HG02938 (cell line): Measurements from ENCODE around the gene DOK4.
A peak's percentile ranks its signal among the peaks of the same experiment; 100 is the strongest.
"Not testable (repeated sequence)": the region's sequence is repeated elsewhere in the genome, so short reads cannot be mapped to it uniquely, and the experiment has no call there.

Source experiments
- ATAC-seq: cut with Tn5 transposase; IDR thresholded peaks from one replicate; pipeline ENCODE4 v1.9.1; 2021; ENCODE audit warnings: mild to moderate bottlenecking, moderate library complexity; ENCODE audit not compliant: unreplicated experiment

Gene DOK4

DNA sequence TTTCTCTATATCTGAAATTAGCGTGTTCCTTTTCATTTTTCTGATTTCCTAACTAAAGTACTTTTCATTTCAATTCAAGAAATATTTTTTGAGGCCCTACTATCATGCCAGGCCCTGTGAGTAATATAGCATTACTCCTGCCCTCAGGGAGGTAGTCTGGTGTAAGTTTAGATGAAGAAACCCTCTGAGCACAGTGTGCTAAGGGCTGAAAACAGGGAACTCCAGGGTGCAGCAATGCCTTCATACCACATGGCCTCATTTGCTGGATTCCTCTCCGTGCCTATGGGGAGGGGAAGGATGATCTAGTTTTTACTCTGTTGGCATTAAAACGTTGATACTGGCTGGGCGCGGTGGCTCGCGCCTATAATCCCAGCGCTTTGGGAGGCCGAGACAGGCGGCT is 34.3 kb downstream of the DOK4 start:
- no peak for ATAC-seq

GRCh38 chr16:57447186-57447962 is 38.9 kb downstream of the DOK4 start, which contains the start of the genes CIAPIN1 and COQ9:
Gene CIAPIN1, minus strand, starts transcription at chr16:57447385. Its CDS starts 6,457 bp downstream, at chr16:57440928.
Gene COQ9, plus strand, starts transcription at chr16:57447479. Its CDS starts 27 bp downstream, at chr16:57447506.
- peak; percentile 93 for ATAC-seq

DNA sequence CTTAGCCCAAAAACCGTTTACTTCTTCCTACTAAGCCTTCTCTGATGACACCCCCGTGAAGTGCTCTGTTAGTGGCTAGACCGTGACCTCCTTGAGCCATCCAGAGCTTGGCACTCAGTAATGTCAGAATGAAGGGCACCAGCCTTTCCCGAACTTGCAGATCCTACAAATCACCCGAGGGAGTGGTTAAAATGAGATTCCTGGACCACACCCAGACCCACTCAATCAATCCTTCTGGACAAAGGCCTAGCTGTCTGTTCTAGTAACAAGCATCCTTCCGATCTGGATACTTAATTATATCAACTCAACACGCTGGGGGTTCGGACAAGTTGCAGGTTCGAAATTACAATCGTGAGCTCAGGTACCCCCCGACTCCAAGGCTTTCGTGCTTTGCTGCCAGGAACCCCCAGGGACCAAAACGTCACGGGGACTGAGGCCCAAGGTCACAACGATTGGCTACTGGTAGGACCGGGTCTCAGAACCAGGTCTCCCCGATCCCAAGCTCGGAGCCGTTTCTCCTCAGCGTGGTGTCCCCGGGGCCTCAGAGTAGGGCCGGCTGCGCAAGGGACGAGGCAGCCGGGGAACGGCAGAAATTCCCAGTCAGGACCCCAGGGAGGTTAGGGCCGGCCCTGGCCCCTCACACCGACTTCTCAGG is 39.6 kb downstream of the DOK4 start:
- ATAC-seq = peak; percentile 39

DNA sequence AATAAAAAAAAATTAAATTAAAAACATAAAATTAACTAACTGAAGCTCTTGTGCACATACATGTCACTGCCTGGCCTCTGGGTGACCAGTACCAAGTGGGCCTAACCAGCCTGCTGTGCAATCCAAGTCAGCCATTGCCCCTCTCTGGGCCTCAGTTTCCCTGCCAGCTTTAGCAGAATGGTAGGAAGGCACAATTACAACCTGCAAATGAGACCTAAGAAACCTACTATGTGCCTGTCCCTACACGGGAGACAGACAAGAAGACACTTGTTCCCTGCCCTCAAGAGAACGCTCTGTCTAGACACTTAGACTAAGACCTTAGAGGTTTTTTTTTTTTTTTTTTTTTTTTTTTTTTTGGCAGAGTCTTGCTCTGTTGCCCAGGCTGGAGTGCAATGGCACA is 40.8 kb downstream of the DOK4 start:
- ATAC-seq = no peak

GRCh38 chr16:57444711-57445110 is 41.6 kb downstream of the DOK4 start:
- ATAC-seq = no peak

- ATAC-seq = not testable (repeated sequence)
Measured at GRCh38 chr16:57440551-57440950, 45.7 kb downstream of the DOK4 start.

DNA sequence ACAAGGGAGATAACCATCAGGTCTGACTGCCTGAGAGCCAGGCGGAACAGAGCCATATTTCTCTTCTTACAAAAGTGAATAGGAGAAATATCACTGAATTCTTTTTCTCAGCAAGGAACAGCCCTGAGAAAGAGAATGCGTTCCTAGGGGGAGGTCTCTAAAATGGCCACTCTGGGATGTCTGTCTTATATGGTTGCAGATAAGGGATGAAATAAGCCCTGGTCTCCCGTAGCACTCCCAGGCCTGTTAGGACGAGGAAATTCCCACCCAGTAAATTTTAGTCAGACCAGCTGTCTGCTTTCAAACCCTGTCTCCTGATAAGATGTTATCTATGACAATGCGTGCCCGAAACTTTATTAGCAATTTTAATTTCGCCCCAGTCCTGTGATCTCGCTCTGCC is 46.3 kb downstream of the DOK4 start:
- ATAC-seq = not testable (repeated sequence)

DNA sequence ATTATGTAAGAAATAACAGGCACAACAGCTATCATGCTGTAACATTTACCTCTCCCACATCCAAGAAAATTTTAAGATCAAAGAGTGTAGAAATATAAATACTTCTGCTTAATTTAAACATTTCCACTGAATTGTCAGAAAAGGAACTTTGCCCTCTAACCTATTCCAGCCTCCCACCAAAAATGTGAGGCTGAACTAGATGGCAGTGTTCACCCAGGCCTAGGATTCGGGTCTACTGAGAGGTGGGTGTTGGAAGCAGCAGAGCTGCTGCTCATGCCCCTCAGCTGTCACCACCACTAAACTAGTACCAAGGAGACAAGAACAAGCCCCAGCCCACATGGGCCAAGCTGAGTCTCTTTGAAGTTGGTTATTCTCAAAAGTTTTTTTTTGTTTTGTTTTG is 50.5 kb downstream of the DOK4 start:
- no peak for ATAC-seq

GRCh38 chr16:57434003-57434402 is 52.3 kb downstream of the DOK4 start:
- ATAC-seq = no peak

- no peak for ATAC-seq
Measured at GRCh38 chr16:57432989-57433388, 53.3 kb downstream of the DOK4 start.

- ATAC-seq = no peak
Measured at GRCh38 chr16:57432505-57432904, 53.8 kb downstream of the DOK4 start.

- ATAC-seq = no peak
Measured at GRCh38 chr16:57430955-57431354, 55.3 kb downstream of the DOK4 start.

DNA sequence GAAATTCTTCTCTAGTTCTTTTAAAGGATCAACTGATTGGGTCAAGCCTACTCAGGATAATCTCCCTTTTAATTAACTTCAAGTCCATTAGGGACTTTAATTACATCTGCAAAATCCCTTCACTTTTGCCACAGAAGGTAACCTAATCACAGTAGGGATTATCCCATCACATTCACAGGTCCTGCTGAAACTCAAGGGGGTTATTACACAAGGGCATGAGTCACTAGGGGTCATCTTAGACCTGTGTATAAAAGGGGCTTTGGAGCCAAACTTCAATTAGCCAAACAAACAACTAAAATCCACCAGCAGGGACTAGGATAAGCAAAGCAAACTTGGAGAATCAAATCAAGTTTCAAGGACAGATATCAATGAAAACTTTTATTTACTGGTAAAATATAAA is 58.5 kb downstream of the DOK4 start:
- no peak for ATAC-seq

DNA sequence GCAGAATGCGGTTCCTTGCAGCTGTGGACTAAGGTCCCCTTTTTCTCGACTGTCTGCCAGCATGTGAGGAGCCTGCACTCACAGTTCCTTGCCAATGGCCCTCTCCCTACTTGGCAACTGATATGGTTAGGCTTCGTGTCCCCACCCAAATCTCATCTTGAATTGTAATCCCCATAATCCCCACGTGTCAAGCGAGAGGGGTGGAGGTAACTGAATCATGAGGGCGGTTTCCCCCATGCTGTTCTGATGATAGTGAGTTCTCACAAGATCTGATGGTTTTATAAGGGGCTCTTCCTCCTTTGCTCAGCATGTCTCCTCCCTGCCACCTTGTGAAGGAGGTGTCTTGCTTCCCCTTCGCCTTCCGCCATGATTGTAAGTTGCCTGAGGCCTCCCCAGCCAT is 59.0 kb downstream of the DOK4 start:
- ATAC-seq = no peak

GRCh38 chr16:57426356-57426755 is 59.9 kb downstream of the DOK4 start:
- no peak for ATAC-seq

GRCh38 chr16:57424583-57424982 is 61.7 kb downstream of the DOK4 start:
- no peak for ATAC-seq

GRCh38 chr16:57423152-57423551 is 63.1 kb downstream of the DOK4 start:
- ATAC-seq = no peak

DNA sequence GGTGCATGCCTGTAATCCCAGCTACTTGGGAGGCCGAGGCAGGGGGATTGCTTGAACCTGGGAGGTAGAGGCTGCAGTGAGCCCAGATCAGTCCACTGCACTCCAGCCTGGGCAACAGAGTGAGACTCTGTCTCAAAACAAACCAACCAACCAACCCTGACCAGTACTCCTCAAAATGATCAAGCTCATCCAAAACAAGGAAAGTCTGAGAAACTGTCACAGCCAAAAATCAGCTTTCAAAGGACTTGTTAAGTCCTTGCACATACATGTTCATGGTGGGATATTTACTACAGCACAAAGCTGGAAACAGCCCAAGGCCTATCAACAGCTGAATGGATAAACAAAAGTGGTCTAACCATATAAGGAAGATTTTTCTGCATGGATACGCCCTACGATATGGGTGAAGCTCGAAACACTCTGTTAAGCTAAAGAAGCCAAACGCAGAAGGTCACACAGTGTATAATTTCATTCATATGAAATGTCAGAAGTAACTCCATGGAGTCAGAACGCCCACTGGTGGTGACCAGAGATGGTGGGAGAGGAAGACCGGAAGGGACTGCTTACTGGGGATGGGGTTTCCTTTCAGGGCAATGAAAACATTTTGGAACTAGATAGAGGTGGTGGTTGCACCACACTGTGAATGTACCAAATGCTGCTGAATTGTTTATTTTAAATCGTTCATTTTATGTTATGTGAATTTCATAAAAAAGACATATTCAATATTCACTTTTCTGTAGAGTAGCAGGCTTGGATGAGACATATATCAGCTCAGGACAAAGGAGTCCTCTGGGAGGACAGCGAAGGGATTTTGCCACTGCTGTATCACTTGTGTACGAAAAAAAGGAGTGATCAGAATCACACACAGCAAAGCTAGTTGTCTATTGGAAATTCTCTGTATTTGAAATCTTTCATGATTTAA is 64.0 kb downstream of the DOK4 start:
- ATAC-seq = no peak
